Stimulated activated memory B cell treated with anti-CD40 and anti-IgM and Interleukin-4, amounts not matched to agents 10 μg/mL and 1 μg/mL and 100 μg/mL, for 72 hours (primary cell): Measurements from ENCODE around the gene INO80E.
"Not testable (repeated sequence)": the region's sequence is repeated elsewhere in the genome, so short reads cannot be mapped to it uniquely, and the experiment has no call there.

ENCODE experiments used
- ATAC-seq: fragments of 150-1000 bp; cut with Tn5 transposase; 2 replicates; pipeline ENCODE4 v1.10.0; 2021
- H3K27ac Mint-ChIP-seq: one replicate; pipeline ENCODE4 v1.8.0; 2022; ENCODE audit warnings: mild to moderate bottlenecking, mixed read lengths
- H3K27me3 Mint-ChIP-seq: one replicate; pipeline ENCODE4 v1.8.0; 2022; ENCODE audit warnings: mixed read lengths
- H3K36me3 Mint-ChIP-seq: one replicate; pipeline ENCODE4 v1.8.0; 2022; ENCODE audit warnings: mixed read lengths
- H3K4me1 Mint-ChIP-seq: one replicate; pipeline ENCODE4 v1.8.0; 2022; ENCODE audit warnings: mixed read lengths
- H3K4me3 Mint-ChIP-seq: one replicate; pipeline ENCODE4 v1.8.0; 2022; ENCODE audit warnings: mild to moderate bottlenecking, moderate library complexity, mixed read lengths
- H3K9me3 Mint-ChIP-seq: one replicate; pipeline ENCODE4 v1.8.0; 2022; ENCODE audit warnings: mixed read lengths

The INO80E gene

GRCh38 chr16:30025574-30025973, 29.5 kb downstream of the INO80E start:
- Mint-ChIP-seq H3K36me3 (no peaks in the 10 kb centered on the region), H3K27me3 (peaks cover 70% of the 10 kb centered on the region), H3K27ac (no peak overlapping the region), H3K4me1 (peaks cover 25% of the 10 kb centered on the region), H3K4me3 (no peak overlapping the region), H3K9me3 (no peaks in the 10 kb centered on the region)
- ATAC-seq = no peak

GRCh38 chr16:30026449-30026848, 30.4 kb downstream of the INO80E start:
- Mint-ChIP-seq H3K4me3 (no peak overlapping the region), H3K27ac (no peak overlapping the region), H3K27me3 (peaks cover 79% of the 10 kb centered on the region), H3K36me3 (no peaks in the 10 kb centered on the region), H3K9me3 (no peaks in the 10 kb centered on the region), H3K4me1 (peaks cover 16% of the 10 kb centered on the region)
- no peak for ATAC-seq

- Mint-ChIP-seq H3K9me3 (no peaks in the 10 kb centered on the region), H3K4me1 (peaks cover 20% of the 10 kb centered on the region), H3K36me3 (no peaks in the 10 kb centered on the region), H3K27me3 (peaks cover 92% of the 10 kb centered on the region), H3K4me3 (no peak overlapping the region), H3K27ac (no peak overlapping the region)
- ATAC-seq = no peak
Measured at GRCh38 chr16:30027588-30028437, 31.8 kb downstream of the INO80E start.

GRCh38 chr16:30028438-30029076, 32.5 kb downstream of the INO80E start:
- Mint-ChIP-seq H3K27me3 (peaks cover 94% of the 10 kb centered on the region), H3K9me3 (no peaks in the 10 kb centered on the region), H3K4me1 (peaks cover 20% of the 10 kb centered on the region), H3K36me3 (no peaks in the 10 kb centered on the region), H3K27ac (no peak overlapping the region), H3K4me3 (no peak overlapping the region)
- ATAC-seq = no peak

- H3K4me3 Mint-ChIP-seq = no peak overlapping the region
- H3K36me3 Mint-ChIP-seq = no peaks in the 10 kb centered on the region
- peaks cover 97% of the 10 kb centered on the region for H3K27me3 Mint-ChIP-seq
- H3K9me3 Mint-ChIP-seq = no peaks in the 10 kb centered on the region
- peaks cover 23% of the 10 kb centered on the region for H3K4me1 Mint-ChIP-seq
- no peak overlapping the region for H3K27ac Mint-ChIP-seq
- ATAC-seq = no peak
Measured at GRCh38 chr16:30030011-30030685, 34.1 kb downstream of the INO80E start.

GRCh38 chr16:30030841-30031413, 34.9 kb downstream of the INO80E start, which contains the start of gene TLCD3B:
Gene TLCD3B (minus strand): TSS chr16:30031271. CDS start chr16:30030527, 744 bp downstream.
- no peak for ATAC-seq
- Mint-ChIP-seq H3K27ac (no peak within 1 kb of the TSS), H3K4me3 (no peak within 1 kb of the TSS), H3K36me3 (no peaks in the 10 kb centered on the region), H3K9me3 (no peaks in the 10 kb centered on the region), H3K4me1 (peaks cover 20% of the 10 kb centered on the region), H3K27me3 (peaks cover 100% of the 10 kb centered on the region)

GRCh38 chr16:30031477-30031918, 35.5 kb downstream of the INO80E start:
- peaks cover 20% of the 10 kb centered on the region for H3K4me1 Mint-ChIP-seq
- no peak overlapping the region for H3K27ac Mint-ChIP-seq
- H3K9me3 Mint-ChIP-seq = no peaks in the 10 kb centered on the region
- H3K4me3 Mint-ChIP-seq = no peak overlapping the region
- H3K27me3 Mint-ChIP-seq = peaks cover 100% of the 10 kb centered on the region
- no peaks in the 10 kb centered on the region for H3K36me3 Mint-ChIP-seq
- ATAC-seq = no peak

- no peak for ATAC-seq
- no peak overlapping the region for H3K27ac Mint-ChIP-seq
- H3K4me1 Mint-ChIP-seq = peaks cover 20% of the 10 kb centered on the region
- no peaks in the 10 kb centered on the region for H3K36me3 Mint-ChIP-seq
- peaks cover 97% of the 10 kb centered on the region for H3K27me3 Mint-ChIP-seq
- no peaks in the 10 kb centered on the region for H3K9me3 Mint-ChIP-seq
- no peak overlapping the region for H3K4me3 Mint-ChIP-seq
Measured at GRCh38 chr16:30032083-30032819, 36.2 kb downstream of the INO80E start.

- peak; percentile 64 for ATAC-seq
- Mint-ChIP-seq H3K36me3 (no peaks in the 10 kb centered on the region), H3K27me3 (peaks cover 87% of the 10 kb centered on the region)
Measured at GRCh38 chr16:30033270-30033669, 37.2 kb downstream of the INO80E start.

GRCh38 chr16:30040221-30040620, 44.2 kb downstream of the INO80E start:
- peak overlapping the region; percentile 19 for H3K27ac Mint-ChIP-seq
- no peak overlapping the region for H3K4me3 Mint-ChIP-seq
- peaks cover 9% of the 10 kb centered on the region for H3K4me1 Mint-ChIP-seq
- peaks cover 24% of the 10 kb centered on the region for H3K27me3 Mint-ChIP-seq
- no peaks in the 10 kb centered on the region for H3K9me3 Mint-ChIP-seq
- H3K36me3 Mint-ChIP-seq = no peaks in the 10 kb centered on the region
- peak; percentile 57 for ATAC-seq

More at GRCh38 chr16:30033270-30033669, 37.2 kb downstream of the INO80E start:
- Mint-ChIP-seq H3K9me3 (no peaks in the 10 kb centered on the region), H3K4me3 (no peak overlapping the region), H3K4me1 (peaks cover 20% of the 10 kb centered on the region), H3K27ac (no peak overlapping the region)

- not testable (repeated sequence) for ATAC-seq, H3K9me3 Mint-ChIP-seq, H3K4me1 Mint-ChIP-seq, H3K36me3 Mint-ChIP-seq, H3K4me3 Mint-ChIP-seq
- peak overlapping the region; percentile 19 for H3K27ac Mint-ChIP-seq
- peaks cover 24% of the 10 kb centered on the region for H3K27me3 Mint-ChIP-seq
Measured at GRCh38 chr16:30040690-30041089, 44.6 kb downstream of the INO80E start.

GRCh38 chr16:30041841-30042240, 45.8 kb downstream of the INO80E start:
- ATAC-seq = no peak
- no peaks in the 10 kb centered on the region for H3K9me3 Mint-ChIP-seq
- H3K36me3 Mint-ChIP-seq = no peaks in the 10 kb centered on the region
- H3K27ac Mint-ChIP-seq = no peak overlapping the region
- no peak overlapping the region for H3K4me3 Mint-ChIP-seq
- H3K27me3 Mint-ChIP-seq = peaks cover 24% of the 10 kb centered on the region
- H3K4me1 Mint-ChIP-seq = peaks cover 6% of the 10 kb centered on the region

- no peaks in the 10 kb centered on the region for H3K4me1 Mint-ChIP-seq
- peaks cover 28% of the 10 kb centered on the region for H3K27me3 Mint-ChIP-seq
- ATAC-seq = no peak
- no peaks in the 10 kb centered on the region for H3K9me3 Mint-ChIP-seq
- no peaks in the 10 kb centered on the region for H3K36me3 Mint-ChIP-seq
- no peak overlapping the region for H3K27ac Mint-ChIP-seq
- H3K4me3 Mint-ChIP-seq = no peak overlapping the region
Measured at GRCh38 chr16:30046178-30046577, 50.1 kb downstream of the INO80E start.

GRCh38 chr16:30046588-30046987, 50.5 kb downstream of the INO80E start:
- no peaks in the 10 kb centered on the region for H3K9me3 Mint-ChIP-seq
- H3K27ac Mint-ChIP-seq = no peak overlapping the region
- H3K4me1 Mint-ChIP-seq = no peaks in the 10 kb centered on the region
- no peaks in the 10 kb centered on the region for H3K36me3 Mint-ChIP-seq
- no peak overlapping the region for H3K4me3 Mint-ChIP-seq
- peaks cover 28% of the 10 kb centered on the region for H3K27me3 Mint-ChIP-seq
- no peak for ATAC-seq
